Endothelial cell of umbilical vein (primary cell): Measurements from ENCODE around the gene TENM4.

ENCODE experiments used
- CTCF ChIP-seq, 2 donors: IDR thresholded peaks; 1 replicate in 1 of 2; 2 replicates in 1 of 2; pipeline ENCODE4 v1.5.1; 2011; ENCODE audit warnings: low read length in 2 of 2, mild to moderate bottlenecking in 2 of 2, moderate library complexity in 2 of 2, control low read depth in 1 of 2, inconsistent platforms in 1 of 2, low read depth in 1 of 2; ENCODE audit not compliant: insufficient read depth in 1 of 2; ENCODE audit errors: extremely low read depth in 1 of 2
- JUN ChIP-seq: IDR thresholded peaks from 2 replicates; pipeline ENCODE4 v1.6.1; 2011; ENCODE audit warnings: borderline replicate concordance, low read depth; ENCODE audit not compliant: insufficient read length, insufficient read depth
- POLR2A ChIP-seq: IDR thresholded peaks from 2 replicates; pipeline ENCODE4 v1.6.1; 2012; ENCODE audit warnings: low read depth, mild to moderate bottlenecking, control low read depth, low read length

GRCh38 chr11:78790784-78791183 lies 650.0 kb downstream of the TENM4 start:
- no peak for TF ChIP-seq POLR2A
- no peak for TF ChIP-seq CTCF (IDR thresholded peaks at IDR 0.05; ENCODE audit: extremely low read depth in 1 of 2, insufficient read depth in 1 of 2, low read depth in 1 of 2, low read length in 2 of 2)
- no peak for TF ChIP-seq JUN
